ENCODE results near the gene ABHD5. TPM values are rescaled to one million over a fixed set of nuclear protein-coding genes. Genes with fewer than 3 reads are reported as not detected.

ABHD5 gene
- total RNA-seq, 1 experiment from 2014 or later, result 10.5 TPM

GRCh38 chr3:43735618-43736017 is 44.9 kb downstream of the ABHD5 start:
- CTCF ChIA-PET, result no interaction called here

DNA sequence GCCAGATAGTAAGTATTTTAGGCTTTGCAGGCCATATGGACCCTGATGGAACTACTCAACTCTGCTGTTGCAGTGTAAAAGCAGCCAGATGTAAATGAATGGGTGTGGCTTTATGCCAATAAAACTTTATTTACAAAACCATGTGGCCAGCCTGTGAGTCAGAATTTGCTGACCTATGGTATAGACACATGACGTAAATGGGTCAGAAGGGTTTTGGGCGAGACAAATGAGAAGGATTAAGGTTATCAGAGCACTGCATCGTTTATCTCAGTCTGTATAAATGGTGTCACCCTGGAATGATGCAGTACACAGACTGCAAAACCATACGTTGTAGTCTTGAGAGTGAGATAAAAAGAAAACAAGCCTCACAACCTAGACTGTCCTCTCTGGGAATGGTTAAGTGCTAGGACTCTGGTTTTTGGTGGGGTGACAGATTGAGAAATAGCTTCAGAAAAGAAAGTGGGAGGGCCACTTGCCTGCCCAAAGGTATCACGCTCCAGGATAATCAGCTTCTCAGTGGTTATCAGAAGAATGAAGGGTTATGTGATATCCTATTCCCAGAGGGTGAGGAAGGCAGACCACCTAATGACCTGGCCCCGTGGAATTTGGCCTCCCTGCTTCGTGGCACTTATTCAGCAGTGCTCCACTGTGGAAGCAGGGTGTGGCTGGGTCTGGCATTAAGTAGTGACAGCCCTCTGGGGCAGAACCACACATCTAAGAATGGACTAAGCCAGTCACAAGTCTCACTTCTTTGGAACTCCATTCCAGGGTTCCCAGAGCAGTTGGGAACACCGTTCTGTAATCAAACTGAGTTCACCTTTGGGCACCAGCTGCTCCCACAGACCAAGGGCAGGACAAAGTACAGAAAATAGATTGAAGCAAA is 46.1 kb downstream of the ABHD5 start:
- ATAC-seq, result no peak
- BruUV-seq (replicated peaks), result no TSS peak
- no peaks in the 10 kb centered on the region for H3K4me1 ChIP-seq (ENCODE audit: control insufficient read depth, insufficient read depth, low read length)
- in situ Hi-C loops (cut with HindIII; ENCODE audit: low pct_unique_long_range_greater_than_20kb, low sequenced_read_pairs) (no loop called here), intact Hi-C loops (cut with micrococcal nuclease; ENCODE audit: unreplicated experiment) (no loop called here)
- H3K9me3 ChIP-seq (ENCODE audit: control insufficient read depth, insufficient read depth, low read depth, low read length), result no peaks in the 10 kb centered on the region
- no peaks in the 10 kb centered on the region for H3K36me3 ChIP-seq (ENCODE audit: control insufficient read depth, insufficient read depth, low read length)
- CTCF ChIA-PET, result interaction anchor here (0.6 kb wide), 1 partner anchor 474 kb away, joined by 3 read pairs; no protein-coding TSS in a partner anchor
- H3K4me3 ChIP-seq (ENCODE audit: low read depth in 2 of 2, low read length in 2 of 2), result no peak overlapping the region
- no peaks in the 10 kb centered on the region for H3K27me3 ChIP-seq (ENCODE audit: control insufficient read depth, insufficient read depth, low read length)
- POLR2A ChIA-PET, result no interaction called here
- no peak overlapping the region for H3K27ac ChIP-seq (ENCODE audit: low read length)
- TF ChIP-seq TCF7L2 (IDR thresholded peaks at IDR 0.05; ENCODE audit: low read depth, low read length), result no peak
- TF ChIP-seq, protein P1, sequence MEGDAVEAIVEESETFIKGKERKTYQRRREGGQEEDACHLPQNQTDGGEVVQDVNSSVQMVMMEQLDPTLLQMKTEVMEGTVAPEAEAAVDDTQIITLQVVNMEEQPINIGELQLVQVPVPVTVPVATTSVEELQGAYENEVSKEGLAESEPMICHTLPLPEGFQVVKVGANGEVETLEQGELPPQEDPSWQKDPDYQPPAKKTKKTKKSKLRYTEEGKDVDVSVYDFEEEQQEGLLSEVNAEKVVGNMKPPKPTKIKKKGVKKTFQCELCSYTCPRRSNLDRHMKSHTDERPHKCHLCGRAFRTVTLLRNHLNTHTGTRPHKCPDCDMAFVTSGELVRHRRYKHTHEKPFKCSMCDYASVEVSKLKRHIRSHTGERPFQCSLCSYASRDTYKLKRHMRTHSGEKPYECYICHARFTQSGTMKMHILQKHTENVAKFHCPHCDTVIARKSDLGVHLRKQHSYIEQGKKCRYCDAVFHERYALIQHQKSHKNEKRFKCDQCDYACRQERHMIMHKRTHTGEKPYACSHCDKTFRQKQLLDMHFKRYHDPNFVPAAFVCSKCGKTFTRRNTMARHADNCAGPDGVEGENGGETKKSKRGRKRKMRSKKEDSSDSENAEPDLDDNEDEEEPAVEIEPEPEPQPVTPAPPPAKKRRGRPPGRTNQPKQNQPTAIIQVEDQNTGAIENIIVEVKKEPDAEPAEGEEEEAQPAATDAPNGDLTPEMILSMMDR (IDR thresholded peaks at IDR 0.05), result no peak
- no peak for TF ChIP-seq SIN3A (IDR thresholded peaks at IDR 0.05; ENCODE audit: borderline replicate concordance, insufficient read depth, low read depth, low read length)
- no peak for TF ChIP-seq POLR2AphosphoS5 (IDR thresholded peaks at IDR 0.05; ENCODE audit: low read depth, low read length)
- no peak for TF ChIP-seq REST (IDR thresholded peaks at IDR 0.05; ENCODE audit: insufficient read depth in 1 of 2, low read depth in 2 of 2, low read length in 1 of 2)
- no peak for DNase-seq (ENCODE audit: low read depth, low spot score)

More at GRCh38 chr3:43735618-43736017, 44.9 kb downstream of the ABHD5 start:
- DNase-seq (ENCODE audit: low read depth, low spot score) (no peak), ATAC-seq (no peak)
- no peaks in the 10 kb centered on the region for H3K4me1 ChIP-seq (ENCODE audit: control insufficient read depth, insufficient read depth, low read length)
- POLR2A ChIA-PET, result no interaction called here
- intact Hi-C loops (cut with micrococcal nuclease; ENCODE audit: unreplicated experiment) (no loop called here), in situ Hi-C loops (cut with HindIII; ENCODE audit: low pct_unique_long_range_greater_than_20kb, low sequenced_read_pairs) (no loop called here)
- no TSS peak for BruUV-seq (replicated peaks)
- no peaks in the 10 kb centered on the region for H3K9me3 ChIP-seq (ENCODE audit: control insufficient read depth, insufficient read depth, low read depth, low read length)
- no peaks in the 10 kb centered on the region for H3K27me3 ChIP-seq (ENCODE audit: control insufficient read depth, insufficient read depth, low read length)
- H3K4me3 ChIP-seq (ENCODE audit: low read depth in 2 of 2, low read length in 2 of 2), result no peak overlapping the region
- H3K36me3 ChIP-seq (ENCODE audit: control insufficient read depth, insufficient read depth, low read length), result no peaks in the 10 kb centered on the region
- TF ChIP-seq POLR2AphosphoS5 (IDR thresholded peaks at IDR 0.05; ENCODE audit: low read depth, low read length) (no peak), TCF7L2 (IDR thresholded peaks at IDR 0.05; ENCODE audit: low read depth, low read length) (no peak), REST (IDR thresholded peaks at IDR 0.05; ENCODE audit: insufficient read depth in 1 of 2, low read depth in 2 of 2, low read length in 1 of 2) (no peak), SIN3A (IDR thresholded peaks at IDR 0.05; ENCODE audit: borderline replicate concordance, insufficient read depth, low read depth, low read length) (no peak)
- TF ChIP-seq, protein P1 (IDR thresholded peaks at IDR 0.05), result no peak
- no peak overlapping the region for H3K27ac ChIP-seq (ENCODE audit: low read length)

Data from Panc1 (cell line).